ENCODE data around the gene CTTNBP2NL. TPM values are rescaled to one million over a fixed set of nuclear protein-coding genes. Genes with fewer than 3 reads are reported as not detected.

Gene CTTNBP2NL
- total RNA-seq, 1 experiment from 2014 or later, result 38.8 TPM

DNA sequence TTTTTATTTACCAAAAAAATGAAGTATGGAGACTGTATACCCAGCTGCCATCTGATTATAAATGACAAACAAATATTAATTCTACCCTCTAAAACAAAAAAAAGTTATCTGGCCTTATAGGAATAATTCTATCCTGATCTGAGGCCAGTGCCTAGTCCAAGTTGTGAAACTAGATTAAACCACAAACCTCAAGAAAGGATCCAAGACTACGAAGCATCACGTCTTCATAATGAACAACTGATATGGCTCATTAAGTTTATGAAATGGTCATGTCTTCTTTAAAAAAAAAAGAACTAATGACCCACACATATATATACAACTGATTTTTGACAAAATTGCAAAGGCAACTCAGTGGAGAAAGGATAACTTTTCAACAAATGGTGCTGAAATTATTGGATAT lies 32.4 kb upstream of the CTTNBP2NL start:
- DNase-seq, result no peak
- Histone ChIP-seq H4K5ac (ENCODE audit: insufficient read length, low read depth, low read length) (no peak overlapping the region), H2BK120ac (ENCODE audit: low read depth, low read length, poor library complexity, severe bottlenecking) (no peak overlapping the region), H3K79me1 (ENCODE audit: insufficient read depth, low read depth, low read length, poor library complexity, severe bottlenecking) (no peaks in the 10 kb centered on the region), H2AFZ (ENCODE audit: low read length) (no peak overlapping the region), H3K23ac (ENCODE audit: insufficient read length, low read depth, low read length) (no peak overlapping the region), H2AK5ac (ENCODE audit: insufficient read length, low read length) (no peak overlapping the region), H3K9ac (ENCODE audit: extremely low read depth, insufficient read length, low read length) (no peak overlapping the region), H3K14ac (ENCODE audit: insufficient read depth, low read length) (no peak overlapping the region), H3K9me3 (ENCODE audit: control insufficient read depth, low read depth, low read length) (no peaks in the 10 kb centered on the region), H2BK20ac (ENCODE audit: low read depth, low read length, poor library complexity, severe bottlenecking) (no peak overlapping the region), H3K27me3 (ENCODE audit: insufficient read depth, low read length) (no peaks in the 10 kb centered on the region), H4K8ac (replicated peaks; ENCODE audit: insufficient read length, low read depth, low read length) (no peak overlapping the region), H3K4me1 (ENCODE audit: insufficient read depth, low read length) (no peaks in the 10 kb centered on the region), H2BK12ac (ENCODE audit: insufficient read length, low read depth, low read length) (no peak overlapping the region), H4K91ac (ENCODE audit: insufficient read length, low read depth, low read length) (no peak overlapping the region), H3K4me2 (ENCODE audit: insufficient read depth, insufficient read length, low read length) (no peak overlapping the region), H3K27ac (ENCODE audit: insufficient read length, low read depth, low read length) (no peak overlapping the region), H2BK15ac (ENCODE audit: low read depth, low read length) (no peak overlapping the region), H3K56ac (ENCODE audit: insufficient read length, low read depth, low read length) (no peak overlapping the region), H3K79me2 (ENCODE audit: insufficient read depth, low read length) (no peaks in the 10 kb centered on the region), H3K23me2 (ENCODE audit: insufficient read length, low read depth, low read length, poor library complexity, severe bottlenecking) (no peaks in the 10 kb centered on the region), H3K18ac (ENCODE audit: insufficient read length, low read depth, low read length) (no peak overlapping the region), H3T11ph (ENCODE audit: low read length) (no peak overlapping the region), H2BK5ac (ENCODE audit: insufficient read length, low read length) (no peak overlapping the region), H4K20me1 (ENCODE audit: control insufficient read depth, insufficient read depth, insufficient read length) (no peaks in the 10 kb centered on the region), H3K4ac (ENCODE audit: low read depth, low read length) (no peak overlapping the region)
- H3K36me3 Mint-ChIP-seq (ENCODE audit: insufficient read depth in 1 of 3, low read depth in 3 of 3), result no peaks in the 10 kb centered on the region
- H3K27me3 Mint-ChIP-seq (ENCODE audit: low read depth), result peaks cover 13% of the 10 kb centered on the region
- TF ChIP-seq, protein P1, sequence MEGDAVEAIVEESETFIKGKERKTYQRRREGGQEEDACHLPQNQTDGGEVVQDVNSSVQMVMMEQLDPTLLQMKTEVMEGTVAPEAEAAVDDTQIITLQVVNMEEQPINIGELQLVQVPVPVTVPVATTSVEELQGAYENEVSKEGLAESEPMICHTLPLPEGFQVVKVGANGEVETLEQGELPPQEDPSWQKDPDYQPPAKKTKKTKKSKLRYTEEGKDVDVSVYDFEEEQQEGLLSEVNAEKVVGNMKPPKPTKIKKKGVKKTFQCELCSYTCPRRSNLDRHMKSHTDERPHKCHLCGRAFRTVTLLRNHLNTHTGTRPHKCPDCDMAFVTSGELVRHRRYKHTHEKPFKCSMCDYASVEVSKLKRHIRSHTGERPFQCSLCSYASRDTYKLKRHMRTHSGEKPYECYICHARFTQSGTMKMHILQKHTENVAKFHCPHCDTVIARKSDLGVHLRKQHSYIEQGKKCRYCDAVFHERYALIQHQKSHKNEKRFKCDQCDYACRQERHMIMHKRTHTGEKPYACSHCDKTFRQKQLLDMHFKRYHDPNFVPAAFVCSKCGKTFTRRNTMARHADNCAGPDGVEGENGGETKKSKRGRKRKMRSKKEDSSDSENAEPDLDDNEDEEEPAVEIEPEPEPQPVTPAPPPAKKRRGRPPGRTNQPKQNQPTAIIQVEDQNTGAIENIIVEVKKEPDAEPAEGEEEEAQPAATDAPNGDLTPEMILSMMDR (conservative IDR thresholded peaks at IDR 0.05), result no peak
- H3K27ac Mint-ChIP-seq, result no peak overlapping the region
- H3K4me3 Mint-ChIP-seq, result no peak overlapping the region
- H3K4me1 Mint-ChIP-seq, result peaks cover 15 to 21% of the 10 kb centered on the region in 2 experiments
- no CpG with 5 or more reads among the region's 2 CpGs for WGBS (ENCODE audit: extremely low coverage, insufficient read length, low lambda C conversion rate)
- H3K9me3 Mint-ChIP-seq, result no peaks in the 10 kb centered on the region
